B cell (primary cell): ENCODE measurements around the gene ANKS1B. TPM values are rescaled to one million over a fixed set of nuclear protein-coding genes. Genes with fewer than 3 reads are reported as not detected.

Experiments
- ATAC-seq: fragments of 200-7000 bp; cut with Tn5 transposase; one replicate; pipeline ENCODE4 v1.10.0; 2021; ENCODE audit warnings: low read depth, mild to moderate bottlenecking, moderate number of reproducible peaks, moderate library complexity
- CTCF ChIA-PET: fragments of 350-600 bp; sonication (Branson Sonifier 250); formaldehyde crosslinking; loops from one replicate; lab custom pipeline; 2021; ENCODE audit warnings: antibody characterized with exemption, inconsistent platforms; lab: Charles Lee
- POLR2A ChIA-PET: fragments of 350-600 bp; sonication (Branson Sonifier 250); formaldehyde crosslinking; loops from one replicate; lab custom pipeline; 2021; ENCODE audit warnings: antibody characterized with exemption; lab: Charles Lee
- DNase-seq: peaks from one replicate; pipeline ENCODE4 v3.0.0; 2013
- H2AFZ ChIP-seq: 2 replicates; pipeline ENCODE4 v1.6.1; 2012; ENCODE audit warnings: mild to moderate bottlenecking, low read depth, low read length; ENCODE audit not compliant: insufficient read depth, poor library complexity, severe bottlenecking
- H3K27ac ChIP-seq, 2 donors: 1 replicate in 1 of 2; 2 replicates in 1 of 2; pipeline ENCODE4 v1.5.1; 2012 to 2013; ENCODE audit warnings: low read length in 2 of 2, mild to moderate bottlenecking in 2 of 2, moderate library complexity in 1 of 2
- H3K27me3 ChIP-seq, 4 experiments: fragments of 200-600 bp in 1 of 4; sonication (generic) in 1 of 4; replicated peaks in 1 of 4; 1 replicate in 2 of 4; 2 replicates in 2 of 4; pipeline versions ENCODE4 v1.6.1 to v1.7.0; 2013 to 2016; ENCODE audit warnings: low read length in 3 of 4, mild to moderate bottlenecking in 2 of 4, mixed read lengths in 1 of 4, moderate library complexity in 1 of 4; ENCODE audit not compliant: insufficient read depth in 4 of 4, control insufficient read depth in 3 of 4; ENCODE audit errors: control extremely low read depth in 1 of 4
- H3K36me3 ChIP-seq, 2 experiments: replicated peaks in 1 of 2; 1 replicate in 1 of 2; 2 replicates in 1 of 2; pipeline versions ENCODE4 v1.6.1 to v1.7.1; 2013; ENCODE audit warnings: low read length in 1 of 2; ENCODE audit not compliant: insufficient read depth in 2 of 2, control insufficient read depth in 1 of 2; ENCODE audit errors: control extremely low read depth in 1 of 2, extremely low read depth in 1 of 2
- H3K4me1 ChIP-seq, 2 donors: fragments of 200-600 bp in 1 of 2; sonication (generic) in 1 of 2; 1 replicate in 1 of 2; 2 replicates in 1 of 2; pipeline versions ENCODE4 v1.5.1 to v1.6.1; 2013 to 2017; ENCODE audit warnings: low read length in 2 of 2; ENCODE audit not compliant: control insufficient read depth in 2 of 2, insufficient read depth in 2 of 2
- H3K4me2 ChIP-seq: replicated peaks from 2 replicates; pipeline ENCODE3; 2012; ENCODE audit warnings: mild to moderate bottlenecking, low read depth, low read length; ENCODE audit not compliant: poor library complexity, severe bottlenecking
- H3K4me3 ChIP-seq, 5 experiments: fragments of 200-600 bp in 1 of 5; sonication (generic) in 1 of 5; 1 replicate in 3 of 5; 2 replicates in 2 of 5; pipeline versions ENCODE4 v1.5.1 to v1.7.0; 2011 to 2016; ENCODE audit warnings: low read length in 4 of 5, mild to moderate bottlenecking in 4 of 5, low read depth in 2 of 5, control low read depth in 1 of 5, moderate library complexity in 1 of 5; ENCODE audit not compliant: insufficient read depth in 1 of 5; ENCODE audit errors: control extremely low read depth in 1 of 5, extremely low read depth in 1 of 5
- H3K79me2 ChIP-seq: fragments of 200-600 bp; sonication (generic); one replicate; pipeline ENCODE4 v1.6.0; 2016; ENCODE audit warnings: low read length; ENCODE audit not compliant: control insufficient read depth, insufficient read depth
- H3K9ac ChIP-seq: fragments of 200-600 bp; sonication (generic); 2 replicates; pipeline ENCODE4 v1.6.1; 2017; ENCODE audit warnings: mild to moderate bottlenecking, low read length, moderate library complexity
- H3K9me3 ChIP-seq, 3 donors: one replicate each; pipeline versions ENCODE4 v1.6.1 to v1.7.1; 2013; ENCODE audit warnings: low read length in 2 of 3; ENCODE audit not compliant: control insufficient read depth in 2 of 3, insufficient read depth in 1 of 3; ENCODE audit errors: control extremely low read depth in 1 of 3
- H4K20me1 ChIP-seq: 2 replicates; pipeline ENCODE4 v1.6.0; 2012; ENCODE audit warnings: mild to moderate bottlenecking, low read length; ENCODE audit not compliant: insufficient read depth, control insufficient read depth, poor library complexity, severe bottlenecking
- H3K27ac Mint-ChIP-seq: one replicate; pipeline ENCODE4 v1.8.0; 2021; ENCODE audit warnings: mixed read lengths
- H3K27me3 Mint-ChIP-seq: one replicate; pipeline ENCODE4 v1.8.0; 2021; ENCODE audit warnings: mixed read lengths
- H3K4me1 Mint-ChIP-seq: one replicate; pipeline ENCODE4 v1.8.0; 2021; ENCODE audit warnings: mixed read lengths
- H3K4me3 Mint-ChIP-seq: one replicate; pipeline ENCODE4 v1.8.0; 2021; ENCODE audit warnings: mixed read lengths
- H3K9me3 Mint-ChIP-seq: one replicate; pipeline ENCODE4 v1.8.0; 2022; ENCODE audit warnings: mixed read lengths; ENCODE audit not compliant: insufficient read depth
- EZH2 ChIP-seq: IDR thresholded peaks from 2 replicates; pipeline ENCODE4 v1.6.1; 2012; ENCODE audit warnings: borderline replicate concordance, low read depth, mild to moderate bottlenecking, moderate library complexity, low read length; ENCODE audit not compliant: insufficient read depth, poor library complexity, severe bottlenecking
- WGBS: methylation state at CpG from one replicate; pipeline ENCODE4 v1.1.5; 2013; ENCODE audit warnings: missing lambda C conversion rate; ENCODE audit not compliant: insufficient coverage; 5-methylcytosine and 5-hydroxymethylcytosine counted together
- intact Hi-C: fragments of 100-400 bp; cut with micrococcal nuclease; formaldehyde crosslinking; loops from one replicate; pipeline ENCODE4 v1.10.0; 2022
- polyA plus RNA-seq: library from polyadenylated mRNA; depleted of rRNA; stranded (reverse); fragments of >200 nt; gene quantifications from 2 replicates; pipeline ENCODE4 v1.2.3, GENCODE V29; 2012
- total RNA-seq, 2 donors: library from RNA; stranded (reverse); fragments of 120-200 nt in 1 of 2; gene quantifications; 1 replicate in 1 of 2; 2 replicates in 1 of 2; pipeline versions ENCODE4 v1.2.3 to v1.2.4, GENCODE V29; 2013 to 2022
- TF ChIP-seq, protein P1 (sequence below): fragments of 200-600 bp; IDR thresholded peaks from one replicate; pipeline ENCODE4 v1.8.0; 2022; ENCODE audit warnings: antibody characterized with exemption, mild to moderate bottlenecking

ANKS1B gene
- total and polyA plus RNA-seq, 2 donors (not counting 1 experiment from before 2014, with no cell fraction given): not detected

- no peaks in the 10 kb centered on the region for H3K4me1 ChIP-seq
- Mint-ChIP-seq H3K27me3 (no peaks in the 10 kb centered on the region), H3K27ac (no peak overlapping the region), H3K4me3 (no peak overlapping the region), H3K4me1 (no peaks in the 10 kb centered on the region), H3K9me3 (no peaks in the 10 kb centered on the region)
- no peak overlapping the region for H3K27ac ChIP-seq
- POLR2A ChIA-PET: no interaction called here
- no peaks in the 10 kb centered on the region for H3K27me3 ChIP-seq
- H3K79me2 ChIP-seq: no peaks in the 10 kb centered on the region
- H3K9ac ChIP-seq: no peak overlapping the region
- TF ChIP-seq EZH2: no peak
- TF ChIP-seq, protein P1, sequence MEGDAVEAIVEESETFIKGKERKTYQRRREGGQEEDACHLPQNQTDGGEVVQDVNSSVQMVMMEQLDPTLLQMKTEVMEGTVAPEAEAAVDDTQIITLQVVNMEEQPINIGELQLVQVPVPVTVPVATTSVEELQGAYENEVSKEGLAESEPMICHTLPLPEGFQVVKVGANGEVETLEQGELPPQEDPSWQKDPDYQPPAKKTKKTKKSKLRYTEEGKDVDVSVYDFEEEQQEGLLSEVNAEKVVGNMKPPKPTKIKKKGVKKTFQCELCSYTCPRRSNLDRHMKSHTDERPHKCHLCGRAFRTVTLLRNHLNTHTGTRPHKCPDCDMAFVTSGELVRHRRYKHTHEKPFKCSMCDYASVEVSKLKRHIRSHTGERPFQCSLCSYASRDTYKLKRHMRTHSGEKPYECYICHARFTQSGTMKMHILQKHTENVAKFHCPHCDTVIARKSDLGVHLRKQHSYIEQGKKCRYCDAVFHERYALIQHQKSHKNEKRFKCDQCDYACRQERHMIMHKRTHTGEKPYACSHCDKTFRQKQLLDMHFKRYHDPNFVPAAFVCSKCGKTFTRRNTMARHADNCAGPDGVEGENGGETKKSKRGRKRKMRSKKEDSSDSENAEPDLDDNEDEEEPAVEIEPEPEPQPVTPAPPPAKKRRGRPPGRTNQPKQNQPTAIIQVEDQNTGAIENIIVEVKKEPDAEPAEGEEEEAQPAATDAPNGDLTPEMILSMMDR: no peak
- CTCF ChIA-PET: no interaction called here
- WGBS: no CpG with 5 or more reads among the region's 1 CpG
- H3K9me3 ChIP-seq: no peaks in the 10 kb centered on the region
- intact Hi-C loops: no loop called here
- DNase-seq (no peak), ATAC-seq (no peak)
- no peak overlapping the region for H3K4me3 ChIP-seq
- H3K36me3 ChIP-seq: no peaks in the 10 kb centered on the region
- H3K4me2 ChIP-seq: no peak overlapping the region
- H4K20me1 ChIP-seq: no peaks in the 10 kb centered on the region
- no peak overlapping the region for H2AFZ ChIP-seq
Observed at GRCh38 chr12:99056186-99056585, 928.5 kb downstream of the ANKS1B start.

DNA sequence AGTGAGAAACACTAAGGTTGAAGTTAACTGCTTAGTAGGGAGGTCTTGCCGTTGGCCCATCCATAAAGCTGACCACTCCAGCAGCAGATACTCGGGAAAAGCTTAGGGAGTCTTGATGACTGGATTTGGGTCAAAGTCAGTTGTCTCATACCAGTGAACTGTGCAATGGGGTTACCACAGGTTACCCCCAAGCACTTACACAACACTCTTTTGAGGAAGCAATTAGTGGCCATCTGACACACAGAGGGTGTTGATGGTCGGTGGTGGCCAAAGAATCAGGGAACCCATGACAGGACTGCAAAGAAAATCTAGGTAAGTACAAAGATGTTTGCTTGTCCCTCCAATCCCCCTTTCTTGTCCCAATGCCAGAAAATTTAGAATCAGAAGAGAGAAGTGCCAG, 929.4 kb downstream of the ANKS1B start:
- H3K9me3 Mint-ChIP-seq: no peaks in the 10 kb centered on the region
- H3K36me3 ChIP-seq: no peaks in the 10 kb centered on the region
- ChIA-PET POLR2A (no interaction called here), CTCF (interaction anchor here (0.8 kb wide), 1 partner anchor 13 kb away, joined by 3 read pairs; no protein-coding TSS in a partner anchor)
- no peak overlapping the region for H3K27ac ChIP-seq
- H3K4me3 ChIP-seq: no peak overlapping the region
- no peaks in the 10 kb centered on the region for H3K4me1 Mint-ChIP-seq
- WGBS: 100% methylated on average over 1 of the region's 3 CpGs
- DNase-seq: no peak
- ATAC-seq: no peak
- H3K4me1 ChIP-seq: no peaks in the 10 kb centered on the region
- intact Hi-C loops: no loop called here
- H3K79me2 ChIP-seq: no peaks in the 10 kb centered on the region
- no peaks in the 10 kb centered on the region for H3K27me3 Mint-ChIP-seq
- no peak overlapping the region for H3K9ac ChIP-seq
- H3K4me2 ChIP-seq: no peak overlapping the region
- H3K27me3 ChIP-seq: no peaks in the 10 kb centered on the region
- H4K20me1 ChIP-seq: no peaks in the 10 kb centered on the region
- no peak overlapping the region for H3K4me3 Mint-ChIP-seq
- no peak overlapping the region for H3K27ac Mint-ChIP-seq
- no peak overlapping the region for H2AFZ ChIP-seq
- peaks cover 0 to 3% (median 0%) of the 10 kb centered on the region in 3 donors for H3K9me3 ChIP-seq
- TF ChIP-seq, protein P1: no peak
- TF ChIP-seq EZH2: no peak
